ENCODE data around the gene FAM98C. TPM values are rescaled to one million over a fixed set of nuclear protein-coding genes. Genes with fewer than 3 reads are reported as not detected.

Gene FAM98C
- total and polyA plus RNA-seq, 2 of the 13 experiments (the other 11 are each of a cell fraction or from before 2014, with no cell fraction given): 10.0 to 11.5 TPM

GRCh38 chr19:38421856-38422255 is 19.0 kb downstream of the FAM98C start (continued):
- no peak for TF ChIP-seq ZBED4 (CRISPR knock-in tag; IDR thresholded peaks at IDR 0.05; ENCODE audit: borderline replicate concordance)
- no peak for TF ChIP-seq IRF2 (CRISPR knock-in tag; IDR thresholded peaks at IDR 0.05)

GRCh38 chr19:38422438-38422837 is 19.5 kb downstream of the FAM98C start:
- DNase-seq (ENCODE audit: low spot score) (no peak), FAIRE-seq (no peak), ATAC-seq (no peak)
- Histone ChIP-seq H3K36me3 (replicated peaks in 1 of 2; ENCODE audit: control insufficient read depth in 1 of 2, insufficient read depth in 2 of 2, low read length in 2 of 2) (no peaks in the 10 kb centered on the region), H3K4me2 (ENCODE audit: low read depth, low read length) (no peak overlapping the region), H3K79me2 (ENCODE audit: insufficient read depth, low read length) (no peaks in the 10 kb centered on the region), H2AFZ (ENCODE audit: low read length) (no peak overlapping the region), H3K4me3 (replicated peaks in 1 of 3; ENCODE audit: insufficient read depth in 1 of 3, low read depth in 2 of 3, low read length in 3 of 3) (no peak overlapping the region), H3K9me3 (ENCODE audit: low read length) (no peaks in the 10 kb centered on the region), H3K4me1 (ENCODE audit: insufficient read depth, low read length) (no peaks in the 10 kb centered on the region), H3K27me3 (ENCODE audit: control insufficient read depth in 1 of 2, insufficient read depth in 2 of 2, low read length in 2 of 2) (peaks cover 3 to 32% of the 10 kb centered on the region in 2 experiments; a peak in 3 of 5 replicates), H4K20me1 (ENCODE audit: insufficient read depth, low read length) (no peaks in the 10 kb centered on the region), H3K9ac (ENCODE audit: insufficient read depth, low read depth, low read length) (no peak overlapping the region), H3K27ac (ENCODE audit: extremely low read length, insufficient read depth, low read length) (no peak overlapping the region)
- in situ Hi-C loops (cut with HindIII; ENCODE audit: extremely low pct_ligation_motif_present, low pct_unique_long_range_greater_than_20kb): no loop called here
- TF ChIP-seq ZNF331 (CRISPR knock-in tag; IDR thresholded peaks at IDR 0.05): no peak
- WGBS (ENCODE audit: low lambda C conversion rate): 35% methylated on average over 3 of the region's 7 CpGs
- BruUV-seq (replicated peaks): no TSS peak
- ChIA-PET POLR2A (no interaction called here), CTCF (ENCODE audit: low intra/inter-chr PET ratio, low total read pairs) (no interaction called here)
- intact Hi-C loops (cut with micrococcal nuclease; ENCODE audit: unreplicated experiment): no loop called here
